ENCODE measurements around the gene REG3G. TPM values are rescaled to one million over a fixed set of nuclear protein-coding genes. Genes with fewer than 3 reads are reported as not detected.
"Not testable (repeated sequence)": the region's sequence is repeated elsewhere in the genome, so short reads cannot be mapped to it uniquely, and the experiment has no call there.

The REG3G gene
- total and polyA plus RNA-seq, 5 experiments from 2014 or later: not detected

DNA sequence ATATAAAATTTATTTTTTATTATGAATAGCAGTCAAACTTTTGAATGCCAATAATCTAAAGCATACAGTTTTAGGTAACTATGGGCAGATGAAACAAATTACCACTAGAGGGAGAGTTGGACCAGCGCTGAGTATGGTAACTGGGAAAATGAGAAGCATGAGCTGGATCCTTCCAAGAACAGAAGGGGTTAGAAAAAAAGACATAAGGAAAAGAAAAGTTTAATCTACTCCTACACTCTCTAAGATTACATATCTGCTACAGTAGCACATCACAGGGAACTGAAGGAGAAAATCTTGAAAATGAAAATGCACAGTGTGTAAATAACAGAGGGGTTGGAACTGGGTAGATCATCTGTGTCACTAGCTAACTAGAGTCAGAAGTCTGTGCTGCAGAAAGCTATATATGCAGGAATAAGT is 15.5 kb downstream of the REG3G start:
- H3K27ac Mint-ChIP-seq: no peak overlapping the region
- ATAC-seq (no peak), DNase-seq (no peak)
- H3K4me3 Mint-ChIP-seq: no peak overlapping the region
- no peaks in the 10 kb centered on the region for H3K36me3 Mint-ChIP-seq
- H3K4me1 Mint-ChIP-seq: peaks cover 0 to 2% (median 0%) of the 10 kb centered on the region in 4 donors
- POLR2A ChIA-PET: no interaction called here
- peaks cover 0 to 11% (median 3%) of the 10 kb centered on the region in 9 donors for H3K9me3 Mint-ChIP-seq
- H3K27me3 Mint-ChIP-seq: no peaks in the 10 kb centered on the region

DNA sequence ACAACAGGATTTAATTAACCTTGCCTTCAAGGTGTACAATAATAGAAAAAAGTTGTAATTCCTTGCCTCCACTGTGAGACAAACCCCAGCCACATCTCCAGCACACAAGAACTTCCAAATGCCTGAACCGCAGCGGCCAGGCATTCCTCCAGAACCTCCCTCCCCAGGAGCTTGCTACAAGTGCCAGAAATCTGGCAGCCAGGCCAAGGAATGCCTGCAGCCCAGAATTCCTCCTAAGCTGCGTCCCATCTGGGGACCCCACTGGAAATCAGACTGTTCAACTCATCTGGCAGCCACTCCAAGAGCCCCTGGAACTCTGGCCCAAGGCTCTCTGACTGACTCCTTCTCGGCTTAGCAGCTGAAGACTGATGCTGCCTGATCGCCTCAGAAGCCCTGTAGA is 28.0 kb downstream of the REG3G start:
- DNase-seq, H3K4me3 Mint-ChIP-seq, H3K36me3 Mint-ChIP-seq, ATAC-seq, H3K27ac Mint-ChIP-seq, POLR2A ChIA-PET, H3K4me1 Mint-ChIP-seq: not testable (repeated sequence)
- H3K27me3 Mint-ChIP-seq: peaks cover 0 to 17% (median 0%) of the 10 kb centered on the region in 5 donors
- peaks cover 0 to 37% (median 5%) of the 10 kb centered on the region in 9 donors for H3K9me3 Mint-ChIP-seq

DNA sequence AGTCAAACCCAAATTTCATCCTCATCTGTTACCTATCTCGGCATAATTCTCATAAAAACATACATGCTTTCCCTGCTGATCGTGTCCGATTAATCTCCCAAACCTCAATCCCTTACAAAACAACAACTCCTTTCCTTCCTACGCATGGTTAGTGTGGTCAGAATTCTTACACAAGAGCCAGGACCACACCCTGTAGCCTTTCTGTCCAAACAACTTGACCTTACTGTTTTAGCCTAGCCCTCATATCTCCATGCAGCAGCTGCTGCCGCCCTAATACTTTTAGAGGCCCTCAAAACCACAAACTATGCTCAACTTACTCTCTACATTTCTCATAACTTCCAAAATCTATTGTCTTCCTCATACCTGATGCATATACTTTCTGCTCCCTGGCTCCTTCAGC is 29.3 kb downstream of the REG3G start:
- ATAC-seq, H3K4me3 Mint-ChIP-seq, H3K27ac Mint-ChIP-seq, DNase-seq, POLR2A ChIA-PET, H3K4me1 Mint-ChIP-seq, H3K36me3 Mint-ChIP-seq: not testable (repeated sequence)
- Mint-ChIP-seq H3K9me3 (peaks cover 0 to 37% (median 5%) of the 10 kb centered on the region in 9 donors), H3K27me3 (peaks cover 0 to 17% (median 0%) of the 10 kb centered on the region in 5 donors)

DNA sequence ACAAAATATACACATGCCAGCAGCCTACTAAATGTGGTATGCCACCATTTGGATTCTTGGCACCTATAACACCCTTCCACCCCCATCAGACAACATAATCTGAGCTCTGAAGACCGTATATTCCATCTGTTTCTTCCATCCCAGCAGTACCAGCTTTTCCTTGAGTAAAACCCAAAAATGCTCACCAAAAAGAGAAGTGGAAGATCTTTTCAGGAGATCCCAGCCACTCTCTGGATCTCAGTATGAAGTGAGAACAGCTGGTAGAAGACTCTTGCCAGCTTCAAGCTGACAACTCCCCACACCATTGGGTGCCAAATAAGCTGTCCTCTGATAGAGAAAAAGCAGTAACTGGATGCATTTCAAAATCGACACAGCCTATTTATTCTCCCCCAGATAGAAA is 39.7 kb downstream of the REG3G start:
- Mint-ChIP-seq H3K27me3 (no peaks in the 10 kb centered on the region), H3K9me3 (peaks cover 0 to 26% (median 12%) of the 10 kb centered on the region in 9 donors), H3K4me1 (no peaks in the 10 kb centered on the region), H3K4me3 (no peak overlapping the region), H3K36me3 (peaks cover 0 to 5% (median 0%) of the 10 kb centered on the region in 3 donors), H3K27ac (no peak overlapping the region)
- ATAC-seq (no peak), DNase-seq (no peak)
- POLR2A ChIA-PET: no interaction called here

DNA sequence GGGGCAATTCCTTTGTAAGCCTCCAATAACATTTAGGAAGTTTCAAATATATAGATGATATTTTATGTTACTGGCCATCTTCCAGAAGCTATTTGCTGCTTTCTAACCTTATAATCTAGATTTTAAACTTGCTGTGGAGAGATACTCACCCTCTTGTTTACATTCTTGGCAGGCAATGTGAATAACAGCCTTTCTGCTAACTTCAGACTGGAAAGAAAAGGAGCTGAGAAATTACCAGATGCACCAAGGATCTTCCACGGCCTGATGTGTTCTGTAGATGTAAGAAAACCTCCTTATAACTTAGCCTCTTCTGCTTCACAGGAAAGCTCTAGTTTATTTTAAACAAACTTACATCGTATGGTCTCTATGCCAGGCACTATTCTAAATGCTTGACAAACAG is 45.6 kb downstream of the REG3G start:
- peaks cover 0 to 17% (median 0%) of the 10 kb centered on the region in 3 donors for H3K36me3 Mint-ChIP-seq
- POLR2A ChIA-PET: no interaction called here
- DNase-seq (no peak), ATAC-seq (no peak)
- peaks cover 4 to 43% (median 12%) of the 10 kb centered on the region in 9 donors for H3K9me3 Mint-ChIP-seq
- no peaks in the 10 kb centered on the region for H3K4me1 Mint-ChIP-seq
- no peaks in the 10 kb centered on the region for H3K27me3 Mint-ChIP-seq
- H3K4me3 Mint-ChIP-seq: no peak overlapping the region
- H3K27ac Mint-ChIP-seq: no peak overlapping the region

Other genes with a start within 250 kb of the REG3G start
- not detected for gene REG1B, start 62.3 kb downstream of the REG3G start, total RNA-seq
- gene REG1B, start 62.3 kb downstream of the REG3G start, polyA plus RNA-seq: not detected
- not detected for gene REG1A, start 94.8 kb downstream of the REG3G start, total RNA-seq
- not detected for gene REG1A, start 94.8 kb downstream of the REG3G start, polyA plus RNA-seq
- not detected for gene REG3A, start 134.1 kb downstream of the REG3G start, total RNA-seq
- not detected for gene REG3A, start 134.1 kb downstream of the REG3G start, polyA plus RNA-seq

All from naive thymus-derived CD8-positive, alpha-beta T cell (primary cell).